Endothelial cell of umbilical vein (primary cell): ENCODE data around the gene CREB3. TPM values are rescaled to one million over a fixed set of nuclear protein-coding genes. Genes with fewer than 3 reads are reported as not detected.

Experiments
- BruUV-seq: library from RNA; stranded (reverse); fragments of 400-500 nt; replicated peaks from 2 replicates; lab custom pipeline; 2021; lab: Mats Ljungman, UMichigan
- CTCF ChIA-PET: fragments of 300-600, 350-600 bp; sonication (Branson Sonifier 250); formaldehyde crosslinking; loops from one replicate; lab custom pipeline; 2021; ENCODE audit warnings: antibody characterized with exemption, inconsistent platforms; lab: Charles Lee
- POLR2A ChIA-PET: fragments of 300-600, 350-600 bp; sonication (Branson Sonifier 250); formaldehyde crosslinking; loops from one replicate; lab custom pipeline; 2021; ENCODE audit warnings: antibody characterized with exemption, inconsistent platforms; lab: Charles Lee
- DNase-seq: peaks from one replicate; pipeline ENCODE4 v3.0.0-alpha.2; 2011; ENCODE audit warnings: low read depth, low spot score
- FAIRE-seq: peaks from 2 replicates; lab custom pipeline; 2011; peaks lifted over from hg19 to GRCh38; lab: Jason Lieb, UNC
- H2AFZ ChIP-seq: 2 replicates; pipeline ENCODE4 v1.6.0; 2012; ENCODE audit warnings: low read depth, low read length, control low read depth, inconsistent platforms
- H3K27ac ChIP-seq: 2 replicates; pipeline ENCODE4 v1.5.1; 2011; ENCODE audit warnings: low read depth, mild to moderate bottlenecking, control low read depth, low read length, moderate library complexity; ENCODE audit not compliant: insufficient read depth
- H3K27me3 ChIP-seq, 2 experiments: 2 replicates each; pipeline versions ENCODE4 v1.6.0 to v1.6.1; 2011; ENCODE audit warnings: low read length in 2 of 2, mixed read lengths in 1 of 2; ENCODE audit not compliant: control insufficient read depth in 2 of 2, insufficient read depth in 2 of 2
- H3K36me3 ChIP-seq, 2 experiments: 2 replicates in 1 of 2; 3 replicates in 1 of 2; pipeline ENCODE4 v1.5.1; 2011; ENCODE audit warnings: low read length in 2 of 2, mild to moderate bottlenecking in 1 of 2, moderate library complexity in 1 of 2; ENCODE audit not compliant: control insufficient read depth in 2 of 2, insufficient read depth in 2 of 2; ENCODE audit errors: extremely low read depth in 1 of 2
- H3K4me1 ChIP-seq: 3 replicates; pipeline ENCODE4 v1.5.1; 2011; ENCODE audit warnings: mild to moderate bottlenecking, low read length; ENCODE audit not compliant: control insufficient read depth, insufficient read depth; ENCODE audit errors: extremely low read depth
- H3K4me2 ChIP-seq: 2 replicates; pipeline ENCODE4 v1.6.1; 2011; ENCODE audit warnings: low read length, control low read depth, mixed read lengths; ENCODE audit not compliant: insufficient read depth
- H3K4me3 ChIP-seq, 3 experiments: fragments of 200-600 bp in 1 of 3; sonication (generic), shearing (Covaris generic) in 1 of 3; replicated peaks in 1 of 3; 2 replicates each; pipeline ENCODE4 v1.5.1; 2011 to 2016; ENCODE audit warnings: control low read depth in 3 of 3, low read length in 3 of 3, mild to moderate bottlenecking in 2 of 3, inconsistent platforms in 1 of 3, low read depth in 1 of 3, moderate library complexity in 1 of 3; ENCODE audit not compliant: insufficient read depth in 1 of 3
- H3K79me2 ChIP-seq: 2 replicates; pipeline ENCODE4 v1.6.0; 2012; ENCODE audit warnings: low read length, inconsistent platforms; ENCODE audit not compliant: control insufficient read depth, insufficient read depth
- H3K9ac ChIP-seq: replicated peaks from 2 replicates; pipeline ENCODE3; 2011; ENCODE audit warnings: low read length, control low read depth; ENCODE audit not compliant: insufficient read depth; ENCODE audit errors: extremely low read depth
- H3K9me1 ChIP-seq: replicated peaks from 3 replicates; pipeline ENCODE4 v1.6.0; 2011; ENCODE audit warnings: mild to moderate bottlenecking, low read length; ENCODE audit not compliant: control insufficient read depth, insufficient read depth; ENCODE audit errors: extremely low read depth
- H3K9me3 ChIP-seq: replicated peaks from 2 replicates; pipeline ENCODE4 v1.5.1; 2012; ENCODE audit warnings: low read length, inconsistent platforms; ENCODE audit not compliant: control insufficient read depth, insufficient read depth
- H4K20me1 ChIP-seq: replicated peaks from 2 replicates; pipeline ENCODE3; 2011; ENCODE audit warnings: mild to moderate bottlenecking, low read length; ENCODE audit not compliant: control insufficient read depth, insufficient read depth; ENCODE audit errors: extremely low read depth
- CTCF ChIP-seq, 2 donors: IDR thresholded peaks; 1 replicate in 1 of 2; 2 replicates in 1 of 2; pipeline ENCODE4 v1.5.1; 2011; ENCODE audit warnings: low read length in 2 of 2, mild to moderate bottlenecking in 2 of 2, moderate library complexity in 2 of 2, control low read depth in 1 of 2, inconsistent platforms in 1 of 2, low read depth in 1 of 2; ENCODE audit not compliant: insufficient read depth in 1 of 2; ENCODE audit errors: extremely low read depth in 1 of 2
- EZH2 ChIP-seq: IDR thresholded peaks from 2 replicates; pipeline ENCODE4 v1.6.1; 2012; ENCODE audit warnings: borderline replicate concordance, low read depth, mild to moderate bottlenecking, moderate library complexity, low read length, inconsistent platforms; ENCODE audit not compliant: severe bottlenecking
- FOS ChIP-seq: IDR thresholded peaks from 2 replicates; pipeline ENCODE4 v1.6.1; 2011; ENCODE audit warnings: mild to moderate bottlenecking, low read length, moderate library complexity, borderline replicate concordance; ENCODE audit not compliant: insufficient read depth
- GATA2 ChIP-seq: IDR thresholded peaks from 2 replicates; pipeline ENCODE4 v1.7.0; 2011; ENCODE audit warnings: low read depth, mild to moderate bottlenecking, moderate library complexity, mixed read lengths, low read length; ENCODE audit not compliant: insufficient read length, insufficient read depth
- JUN ChIP-seq: IDR thresholded peaks from 2 replicates; pipeline ENCODE4 v1.6.1; 2011; ENCODE audit warnings: borderline replicate concordance, low read depth; ENCODE audit not compliant: insufficient read length, insufficient read depth
- MAX ChIP-seq: IDR thresholded peaks from 2 replicates; pipeline ENCODE4 v1.6.1; 2011; ENCODE audit not compliant: insufficient read depth, insufficient read length
- MYC ChIP-seq: IDR thresholded peaks from one replicate; pipeline ENCODE4 v1.6.1; 2011; ENCODE audit warnings: mild to moderate bottlenecking, low read depth, low read length
- POLR2A ChIP-seq: IDR thresholded peaks from 2 replicates; pipeline ENCODE4 v1.6.1; 2012; ENCODE audit warnings: low read depth, mild to moderate bottlenecking, control low read depth, low read length
- POLR2AphosphoS5 ChIP-seq: IDR thresholded peaks from 2 replicates; pipeline ENCODE4 v1.6.1; 2012; ENCODE audit warnings: low read depth, mild to moderate bottlenecking, control low read depth, low read length, moderate library complexity; ENCODE audit not compliant: insufficient read depth
- dilution Hi-C: fragments of 300-500 bp; cut with MboI; formaldehyde crosslinking; loops from one replicate; pipeline ENCODE4 v1.15.0; 2019; ENCODE audit warnings: low sequenced_read_pairs; ENCODE audit not compliant: extremely low pct_ligation_motif_present
- intact Hi-C: fragments of 100-400 bp; cut with micrococcal nuclease; formaldehyde crosslinking; loops from one replicate; pipeline ENCODE4 v1.10.0; 2022
- polyA plus RNA-seq, 4 experiments: library from polyadenylated mRNA; depleted of rRNA in 3 of 4; stranded (reverse) in 3 of 4; unstranded in 1 of 4; fragments of >200 nt; gene quantifications; 2 replicates each; pipeline versions ENCODE4 v1.2.1 to v1.2.3, GENCODE V29; 2011 to 2012; ENCODE audit warnings: missing spikeins in 1 of 4
- total RNA-seq: library from RNA; stranded (reverse); gene quantifications from 2 replicates; pipeline ENCODE4 v1.2.3, GENCODE V29; 2021

Gene CREB3
- total and polyA plus RNA-seq, 2 donors (not counting 3 experiments of a cell fraction or from before 2014, with no cell fraction given): 39.8 to 52.1 TPM

GRCh38 chr9:35763181-35763580 is 30.7 kb downstream of the CREB3 start:
- H3K36me3 ChIP-seq: no peaks in the 10 kb centered on the region
- H3K27ac ChIP-seq: no peak overlapping the region
- dilution Hi-C loops (no loop called here), intact Hi-C loops (no loop called here)
- POLR2A ChIA-PET: interaction anchor here (0.7 kb wide), 1 partner anchor 718 kb away, joined by 5 read pairs; no protein-coding TSS in a partner anchor
- DNase-seq (no peak), FAIRE-seq (no peak)
- no peak for TF ChIP-seq JUN
- no peak for TF ChIP-seq GATA2
- TF ChIP-seq MYC: no peak
- TF ChIP-seq CTCF (IDR thresholded peaks at IDR 0.05; ENCODE audit: extremely low read depth in 1 of 2, insufficient read depth in 1 of 2, low read depth in 1 of 2, low read length in 2 of 2): no peak
- no peak for TF ChIP-seq EZH2
- TF ChIP-seq POLR2A: no peak
- no peak for TF ChIP-seq POLR2AphosphoS5
- no peak for TF ChIP-seq MAX
- TF ChIP-seq FOS: no peak
- H3K9ac ChIP-seq: no peak overlapping the region
- H2AFZ ChIP-seq: no peak overlapping the region
- H3K9me3 ChIP-seq: no peaks in the 10 kb centered on the region
- no peaks in the 10 kb centered on the region for H3K27me3 ChIP-seq
- CTCF ChIA-PET: interaction anchor here (0.9 to 3.2 kb wide), 4 partner anchors 8 to 27 kb away, joined by 8 to 10 read pairs (median 10); no protein-coding TSS in a partner anchor
- H3K4me3 ChIP-seq: no peak overlapping the region
- H3K4me2 ChIP-seq: no peak overlapping the region
- no peaks in the 10 kb centered on the region for H3K9me1 ChIP-seq
- no TSS peak for BruUV-seq
- H4K20me1 ChIP-seq: no peaks in the 10 kb centered on the region
- peaks cover 41% of the 10 kb centered on the region for H3K4me1 ChIP-seq
- no peaks in the 10 kb centered on the region for H3K79me2 ChIP-seq
